Heart right ventricle (tissue), 16 donors: ENCODE results near the gene SCFD1. TPM values are rescaled to one million over a fixed set of nuclear protein-coding genes. Genes with fewer than 3 reads are reported as not detected.

Experiments used
- ATAC-seq, 8 donors: fragments of 200-7000 bp; cut with Tn5 transposase; one replicate each; pipeline ENCODE4 v1.9.1; 2020; ENCODE audit warnings: mild to moderate bottlenecking in 8 of 8, moderate library complexity in 8 of 8, moderate number of reproducible peaks in 1 of 8
- DNase-seq, 2 donors: peaks; one replicate each; pipeline ENCODE4 v3.0.0-alpha.2; 2020
- H3K27ac ChIP-seq, 10 donors: fragments of 200-600 bp; sonication (generic) in 2 of 10; one replicate each; pipeline versions ENCODE4 v1.5.0 to v1.8.0; 2020 to 2022; ENCODE audit warnings: mild to moderate bottlenecking in 3 of 10
- H3K27me3 ChIP-seq, 7 donors: fragments of 200-600 bp; one replicate each; pipeline ENCODE4 v1.8.0; 2021 to 2022; ENCODE audit warnings: mild to moderate bottlenecking in 2 of 7
- H3K36me3 ChIP-seq, 9 donors: fragments of 200-600 bp; sonication (generic) in 1 of 9; one replicate each; pipeline versions ENCODE4 v1.5.0 to v1.8.0; 2020 to 2022; ENCODE audit warnings: mild to moderate bottlenecking in 2 of 9
- H3K4me1 ChIP-seq, 9 donors: fragments of 200-600 bp; sonication (generic) in 1 of 9; one replicate each; pipeline versions ENCODE4 v1.5.0 to v1.8.0; 2020 to 2022; ENCODE audit warnings: mild to moderate bottlenecking in 4 of 9
- H3K4me3 ChIP-seq, 10 donors: fragments of 200-600 bp; sonication (generic) in 2 of 10; one replicate each; pipeline versions ENCODE4 v1.5.0 to v1.8.0; 2020 to 2022; ENCODE audit warnings: mild to moderate bottlenecking in 7 of 10, moderate library complexity in 2 of 10
- H3K9me3 ChIP-seq, 11 donors: fragments of 200-600 bp in 10 of 11; sonication (generic) in 2 of 11; one replicate each; pipeline versions ENCODE4 v1.5.0 to v1.8.0; 2013 to 2022; ENCODE audit warnings: mild to moderate bottlenecking in 2 of 11, control low read depth in 1 of 11, moderate library complexity in 1 of 11
- CTCF ChIP-seq, 9 donors: fragments of 200-600 bp; sonication (generic) in 2 of 9; IDR thresholded peaks; one replicate each; pipeline versions ENCODE4 v1.5.0 to v1.8.0; 2021 to 2022; ENCODE audit warnings: antibody characterized with exemption in 9 of 9, mild to moderate bottlenecking in 5 of 9, moderate library complexity in 1 of 9
- WGBS, 2 donors: extraction: QIAGEN DNeasy Blood & Tissue Kit; methylation state at CpG; one replicate each; pipeline ENCODE4 v1.1.7; 2013; ENCODE audit warnings: inconsistent platforms in 1 of 2; 5-methylcytosine and 5-hydroxymethylcytosine counted together
- intact Hi-C, 10 donors: fragments of 100-400 bp; cut with DNase I; formaldehyde crosslinking; loops; one replicate each; pipeline versions ENCODE4 v1.11.1 to v1.14.2; 2022
- polyA plus RNA-seq, 2 donors: library from polyadenylated mRNA; stranded (reverse); fragments of 200-250 nt; gene quantifications; one replicate each; pipeline ENCODE4 v1.2.3, GENCODE V29; 2013
- total RNA-seq, 10 donors: library from RNA; stranded (reverse); fragmentation: NEBNext Ultra II Directional in 3 of 10; extraction: Animal tissue kit (Norgen Biotek cat#: 25700) in 3 of 10; gene quantifications; one replicate each; pipeline versions ENCODE4 v1.2.1 to v1.2.4, GENCODE V29; 2021 to 2023
- donor health status: Arrhythmogenic right ventricular cardiomyopathy.
- donor health status: ischemic (EF 13 %, LVEDD 7.1; RV severe dilation, severe dysfunction).
- donor health status: healthy with polysubstance abuse.
- donor health status: DM: no; HTN: yes; CAD: no.
- donor health status: DM: no; HTN: no; CAD: no.
- donor health status: ischemic (EF 25% LVEDD 6.9; RV normal size, moderate dysfunction).
- donor health status: ischemic (EF 25% LVEDD 5.7; RV mildly dilated, moderate dysfunction).
- donor health status: healthy.
- donor health status: DM: yes; HTN: yes; CAD: no.
- donor health status: Ischemic cardiomyopathy.
- donor health status: ischemic (EF 35%, LVEDD 5.7; RV mildly dilated, moderate dysfunction).
- donor health status: nonischemic (EF 11% LVEDD 7.7; RV severe dilation, severe dysfunction).
- donor health status: DM: yes; HTN: yes; CAD: no.
- donor health status: PGD.
- donor health status: ischemic (EF 29% LVEDD 5.4; RV normal size, mild dysfunction).
- donor health status: nonischemic (EF 23%, LVEDD 6.1; RV moderate dilation, normal function).

The SCFD1 gene
- total and polyA plus RNA-seq, 12 donors: 40.1 to 98.6 (median 47.1) TPM

GRCh38 chr14:30748343-30748742, 126.2 kb downstream of the SCFD1 start:
- 85% methylated on average over 2 of the region's 2 CpGs for WGBS, 2 donors
- no peaks in the 10 kb centered on the region for H3K9me3 ChIP-seq

GRCh38 chr14:30751646-30752416, 129.7 kb downstream of the SCFD1 start:
- no peak for DNase-seq
- intact Hi-C loops: loop anchor here in 1 of 10 donors (10.0 kb wide), 1 partner anchor 97 kb away; no protein-coding TSS in a partner anchor
- no peak for ATAC-seq
- H3K9me3 ChIP-seq: no peaks in the 10 kb centered on the region
- 76 to 82% methylated on average over 11 of the region's 11 CpGs for WGBS, 2 donors
- H3K4me3 ChIP-seq: no peak overlapping the region
- no peaks in the 10 kb centered on the region for H3K27me3 ChIP-seq
- no peaks in the 10 kb centered on the region for H3K36me3 ChIP-seq
- TF ChIP-seq CTCF (IDR thresholded peaks at IDR 0.05): no peak
- H3K4me1 ChIP-seq: no peaks in the 10 kb centered on the region
- no peak overlapping the region for H3K27ac ChIP-seq

More at GRCh38 chr14:30748343-30748742, 126.2 kb downstream of the SCFD1 start:
- TF ChIP-seq CTCF (IDR thresholded peaks at IDR 0.05): no peak
- ATAC-seq (no peak), DNase-seq (no peak)
- Histone ChIP-seq H3K27me3 (peaks cover 0 to 7% (median 0%) of the 10 kb centered on the region in 7 donors), H3K4me3 (no peak overlapping the region), H3K4me1 (no peaks in the 10 kb centered on the region), H3K36me3 (no peaks in the 10 kb centered on the region), H3K27ac (no peak overlapping the region)
- intact Hi-C loops: no loop called here

- DNase-seq: no peak
- Histone ChIP-seq H3K27me3 (no peaks in the 10 kb centered on the region), H3K4me3 (no peak overlapping the region), H3K27ac (no peak overlapping the region), H3K4me1 (no peaks in the 10 kb centered on the region), H3K36me3 (no peaks in the 10 kb centered on the region), H3K9me3 (no peaks in the 10 kb centered on the region)
- no peak for TF ChIP-seq CTCF (IDR thresholded peaks at IDR 0.05)
- WGBS, 2 donors: 80 to 82% methylated on average over 4 of the region's 4 CpGs
- ATAC-seq: no peak
- intact Hi-C loops: loop anchor here in 1 of 10 donors (10.0 kb wide), 1 partner anchor 99 kb away; no protein-coding TSS in a partner anchor
These were observed 131.3 kb downstream of the SCFD1 start for GRCh38 chr14:30753452-30753851.

- H3K27me3 ChIP-seq: no peaks in the 10 kb centered on the region
- ATAC-seq: no peak
- no peaks in the 10 kb centered on the region for H3K9me3 ChIP-seq
- no peak for TF ChIP-seq CTCF (IDR thresholded peaks at IDR 0.05)
- H3K4me3 ChIP-seq: no peak overlapping the region
- WGBS, 2 donors: 85 to 86% methylated on average over 3 of the region's 3 CpGs
- no peak for DNase-seq
- no peaks in the 10 kb centered on the region for H3K4me1 ChIP-seq
- H3K36me3 ChIP-seq: no peaks in the 10 kb centered on the region
- no peak overlapping the region for H3K27ac ChIP-seq
- intact Hi-C loops: loop anchor here in 1 of 10 donors (10.0 kb wide), 1 partner anchor 100 kb away; no protein-coding TSS in a partner anchor
These were observed 132.7 kb downstream of the SCFD1 start for GRCh38 chr14:30754778-30755177.
